Small intestine (tissue), 7 donors: ENCODE results near the gene ASPSCR1. TPM values are rescaled to one million over a fixed set of nuclear protein-coding genes. Genes with fewer than 3 reads are reported as not detected.
"Not testable (repeated sequence)": the region's sequence is repeated elsewhere in the genome, so short reads cannot be mapped to it uniquely, and the experiment has no call there.

ENCODE experiments used
- DNase-seq, 2 donors: peaks; one replicate each; pipeline versions ENCODE4 v3.0.0 to v3.0.0-alpha.2; 2013
- FAIRE-seq: peaks from 2 replicates; lab custom pipeline; 2012; peaks lifted over from hg19 to GRCh38; lab: Jason Lieb, UNC
- H3K27ac ChIP-seq, 3 donors: one replicate each; pipeline ENCODE4 v1.5.1; 2013; ENCODE audit warnings: low read length in 2 of 3, mild to moderate bottlenecking in 2 of 3, control low read depth in 1 of 3, inconsistent platforms in 1 of 3, low read depth in 1 of 3, moderate library complexity in 1 of 3
- H3K27me3 ChIP-seq, 3 donors: one replicate each; pipeline ENCODE4 v1.6.1; 2013; ENCODE audit warnings: low read length in 3 of 3, inconsistent platforms in 1 of 3; ENCODE audit not compliant: control insufficient read depth in 3 of 3, insufficient read depth in 3 of 3
- H3K36me3 ChIP-seq, 3 donors: one replicate each; pipeline ENCODE4 v1.6.1; 2013; ENCODE audit warnings: low read length in 3 of 3, inconsistent platforms in 1 of 3, low read depth in 1 of 3, mild to moderate bottlenecking in 1 of 3, moderate library complexity in 1 of 3; ENCODE audit not compliant: control insufficient read depth in 3 of 3, insufficient read depth in 2 of 3
- H3K4me1 ChIP-seq, 3 donors: one replicate each; pipeline ENCODE4 v1.6.1; 2013; ENCODE audit warnings: low read length in 2 of 3, inconsistent platforms in 1 of 3, low read depth in 1 of 3, mild to moderate bottlenecking in 1 of 3, moderate library complexity in 1 of 3; ENCODE audit not compliant: control insufficient read depth in 3 of 3, insufficient read depth in 2 of 3
- H3K4me3 ChIP-seq, 3 donors: one replicate each; pipeline ENCODE4 v1.5.1; 2013; ENCODE audit warnings: low read length in 3 of 3, control low read depth in 1 of 3, inconsistent platforms in 1 of 3, low read depth in 1 of 3, mild to moderate bottlenecking in 1 of 3, moderate library complexity in 1 of 3
- H3K9me3 ChIP-seq, 2 donors: one replicate each; pipeline ENCODE4 v1.6.1; 2013; ENCODE audit warnings: low read depth in 1 of 2, low read length in 1 of 2; ENCODE audit not compliant: control insufficient read depth in 2 of 2, insufficient read depth in 1 of 2
- WGBS, 3 donors: extraction: QIAGEN DNeasy Blood & Tissue Kit; methylation state at CpG; one replicate each; pipeline ENCODE4 v1.1.7; 2013; 5-methylcytosine and 5-hydroxymethylcytosine counted together
- polyA plus RNA-seq, 4 donors: library from polyadenylated mRNA; stranded (reverse) in 3 of 4; unstranded in 1 of 4; fragments of 200-250 nt in 3 of 4; fragments of 120-200 nt in 1 of 4; gene quantifications; one replicate each; pipeline versions ENCODE4 v1.2.1 to v1.2.3, GENCODE V29; 2013
- donor health status: healthy with polysubstance abuse.
- donor health status: control.
- donor health status: control.
- donor health status: Bipolar disorder and iron deficiency.
- donor health status: healthy.

Gene ASPSCR1
- polyA plus RNA-seq, 4 donors = 23.5 to 96.7 (median 47.5) TPM

DNA sequence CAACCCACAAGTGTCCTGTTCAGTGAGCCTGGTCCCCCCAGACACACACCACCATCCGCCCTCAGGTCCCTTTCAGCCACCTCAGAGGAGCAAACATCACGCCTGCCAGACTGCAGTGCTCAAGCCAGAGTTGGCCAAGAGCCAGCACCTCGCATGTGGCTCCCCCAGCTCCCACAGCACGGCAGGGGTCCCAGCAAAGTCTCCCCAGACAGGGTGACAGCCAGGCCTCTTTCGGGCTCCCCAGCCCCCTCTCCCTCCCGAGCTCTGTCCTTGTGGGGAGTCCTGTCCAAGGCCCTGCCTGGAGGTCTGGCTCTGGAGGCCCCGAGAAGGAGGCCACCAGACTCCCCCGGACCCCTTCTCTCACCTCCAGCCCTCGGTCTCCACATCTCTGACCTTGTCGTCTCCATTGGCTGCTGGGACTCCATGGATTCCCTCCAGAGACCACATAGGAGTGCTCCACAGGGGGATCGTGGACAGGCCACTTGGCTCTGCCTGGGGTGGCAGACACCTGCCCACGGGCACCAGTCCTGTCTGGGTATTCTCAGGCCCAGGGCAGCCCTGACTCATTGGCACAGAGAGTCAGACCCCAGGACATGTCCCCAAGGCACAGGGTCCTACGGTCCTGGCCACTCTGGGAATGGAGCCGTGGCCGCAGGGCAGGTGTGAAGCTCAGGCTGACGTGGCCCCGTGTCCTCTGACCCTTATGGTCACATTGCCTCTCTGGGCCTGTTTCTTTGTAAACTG lies 28.6 kb upstream of the ASPSCR1 start:
- H3K27ac ChIP-seq = no peak overlapping the region
- no peaks in the 10 kb centered on the region for H3K4me1 ChIP-seq
- FAIRE-seq (no peak), DNase-seq (no peak)
- no peaks in the 10 kb centered on the region for H3K36me3 ChIP-seq
- H3K4me3 ChIP-seq = no peak overlapping the region
- WGBS, 3 donors = 78 to 83% (median 81%) methylated on average over 17 of the region's 17 CpGs
- H3K27me3 ChIP-seq = peaks cover 0 to 3% (median 0%) of the 10 kb centered on the region in 3 donors
- H3K9me3 ChIP-seq = no peaks in the 10 kb centered on the region

DNA sequence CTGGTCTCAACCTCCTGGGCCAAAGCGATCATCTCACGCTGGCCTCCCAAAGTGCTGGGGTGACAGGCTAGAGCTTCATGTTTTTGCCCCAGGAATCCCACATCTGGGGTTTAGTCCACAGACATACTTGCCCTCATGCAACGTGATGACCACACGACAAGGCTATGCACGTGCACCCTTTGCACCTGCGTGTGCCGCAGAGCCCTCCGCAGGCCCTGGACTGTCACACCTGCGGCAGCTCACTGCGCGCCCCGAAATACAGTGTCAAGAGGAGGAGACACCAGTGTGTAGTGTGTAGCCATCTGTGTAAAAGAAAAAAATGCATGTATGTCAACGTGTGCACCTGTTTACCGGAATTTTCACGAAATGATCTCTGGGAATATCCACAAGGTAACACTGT lies 26.9 kb upstream of the ASPSCR1 start:
- FAIRE-seq (no peak), DNase-seq (no peak)
- Histone ChIP-seq H3K4me3 (no peak overlapping the region), H3K27me3 (no peaks in the 10 kb centered on the region), H3K27ac (no peak overlapping the region), H3K9me3 (no peaks in the 10 kb centered on the region), H3K4me1 (no peaks in the 10 kb centered on the region), H3K36me3 (peaks cover 0 to 4% (median 0%) of the 10 kb centered on the region in 3 donors)
- WGBS, 3 donors = 85 to 86% (median 85%) methylated on average over 15 of the region's 15 CpGs

DNA sequence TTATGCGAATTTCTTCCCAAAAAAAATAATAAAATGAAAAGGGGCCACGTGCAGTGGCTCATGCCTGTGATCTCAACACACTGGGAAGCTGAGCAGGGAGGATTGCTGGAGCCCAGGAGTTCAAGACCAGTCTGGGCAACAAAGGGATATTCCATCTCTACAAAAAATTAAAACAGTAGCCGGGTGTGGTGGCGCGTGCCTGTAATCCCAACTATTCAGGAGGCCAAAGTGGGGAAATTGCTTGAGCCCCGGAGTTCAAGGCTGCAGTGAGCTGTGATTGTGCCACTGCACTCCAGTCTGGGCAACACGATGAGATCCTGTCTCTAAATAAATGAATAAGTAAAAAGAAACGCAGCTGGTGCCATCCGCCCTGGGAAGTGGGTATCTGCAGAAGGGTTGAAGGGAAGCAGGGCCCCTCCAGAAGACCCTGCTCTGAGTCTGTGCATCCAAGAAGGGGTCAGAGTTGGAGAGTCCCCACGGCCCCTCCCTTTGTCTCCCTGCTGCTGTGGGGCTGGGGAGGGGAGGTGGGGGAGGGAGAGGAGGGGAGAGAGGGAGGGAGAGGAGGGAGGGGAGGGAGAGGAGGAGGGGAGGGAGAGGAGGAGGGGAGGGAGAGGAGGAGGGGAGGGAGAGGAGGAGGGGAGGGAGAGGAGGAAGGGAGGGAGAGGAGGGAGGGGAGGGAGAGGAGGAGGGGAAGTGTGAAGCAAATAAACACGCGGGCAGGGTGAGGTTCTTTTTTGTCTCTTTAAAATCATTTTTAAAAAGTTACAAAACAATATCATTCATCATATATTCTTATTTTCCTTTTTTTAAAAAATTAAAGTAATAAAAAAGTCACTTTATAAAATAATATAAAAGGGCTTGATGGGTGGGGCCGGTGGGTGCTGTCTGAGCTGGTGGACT lies 25.4 kb upstream of the ASPSCR1 start:
- H3K9me3 ChIP-seq = no peaks in the 10 kb centered on the region
- no peak for FAIRE-seq
- H3K27me3 ChIP-seq = peaks cover 0 to 2% (median 0%) of the 10 kb centered on the region in 3 donors
- H3K4me3 ChIP-seq = no peak overlapping the region
- H3K4me1 ChIP-seq = no peaks in the 10 kb centered on the region
- no peak for DNase-seq
- 53 to 58% (median 54%) methylated on average over 12 to 13 of the region's 13 CpGs for WGBS, 3 donors
- peaks cover 0 to 4% (median 0%) of the 10 kb centered on the region in 3 donors for H3K36me3 ChIP-seq
- no peak overlapping the region for H3K27ac ChIP-seq

DNA sequence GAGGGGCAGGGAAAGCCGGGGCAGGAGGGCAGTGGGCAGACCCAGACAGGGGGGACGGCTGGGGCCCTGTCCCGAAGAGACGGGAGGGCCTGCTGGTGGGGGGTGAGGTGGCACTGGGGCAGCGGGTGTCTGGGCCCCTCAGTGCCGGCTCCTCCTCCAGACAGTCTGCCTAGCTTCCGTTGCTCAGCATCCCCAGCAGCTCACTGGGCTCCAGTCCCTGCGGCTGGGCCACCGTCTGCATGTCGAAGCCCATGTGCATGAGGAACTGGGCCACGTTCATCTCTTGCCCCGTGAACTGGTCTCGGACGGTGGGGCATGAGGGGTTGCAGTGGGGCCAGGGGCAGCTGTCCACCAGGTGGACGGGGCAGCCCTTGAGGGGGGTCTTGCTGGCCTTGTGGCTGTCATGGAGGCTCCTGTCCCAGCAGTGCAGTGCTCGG lies 24.6 kb upstream of the ASPSCR1 start:
- WGBS, 3 donors = 74 to 88% (median 87%) methylated on average over 13 to 16 of the region's 16 CpGs
- peaks cover 0 to 8% (median 2%) of the 10 kb centered on the region in 3 donors for H3K27me3 ChIP-seq
- peaks cover 0 to 4% (median 0%) of the 10 kb centered on the region in 3 donors for H3K36me3 ChIP-seq
- H3K4me3 ChIP-seq = no peak overlapping the region
- DNase-seq = no peak
- no peak for FAIRE-seq
- H3K4me1 ChIP-seq = no peaks in the 10 kb centered on the region
- no peak overlapping the region for H3K27ac ChIP-seq
- no peaks in the 10 kb centered on the region for H3K9me3 ChIP-seq

DNA sequence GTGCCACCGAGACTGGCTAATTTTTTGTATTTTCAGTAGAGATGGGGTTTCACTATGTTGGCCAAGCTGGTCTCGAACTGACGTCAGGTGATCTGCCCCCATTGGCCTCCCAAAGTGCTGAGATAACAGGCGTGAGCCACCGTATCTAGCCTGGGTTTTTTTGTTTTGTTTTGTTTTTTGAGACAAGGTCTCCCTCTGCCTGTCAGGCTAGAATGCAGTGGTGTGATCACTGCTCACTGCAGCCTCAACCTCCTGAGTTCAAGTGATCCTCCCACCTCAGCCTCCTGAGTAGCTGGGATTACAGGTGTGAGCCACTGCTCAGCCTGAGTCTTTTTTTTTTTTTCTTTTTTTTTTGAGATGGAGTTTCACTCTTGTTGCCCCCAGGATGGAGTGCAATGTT lies 24.0 kb upstream of the ASPSCR1 start:
- DNase-seq, H3K4me3 ChIP-seq, H3K4me1 ChIP-seq, H3K9me3 ChIP-seq, H3K36me3 ChIP-seq, FAIRE-seq, H3K27ac ChIP-seq: not testable (repeated sequence)
- WGBS, 3 donors = 61 to 77% (median 67%) methylated on average over 5 of the region's 5 CpGs
- peaks cover under 1 to 14% (median 2%) of the 10 kb centered on the region in 3 donors for H3K27me3 ChIP-seq

DNA sequence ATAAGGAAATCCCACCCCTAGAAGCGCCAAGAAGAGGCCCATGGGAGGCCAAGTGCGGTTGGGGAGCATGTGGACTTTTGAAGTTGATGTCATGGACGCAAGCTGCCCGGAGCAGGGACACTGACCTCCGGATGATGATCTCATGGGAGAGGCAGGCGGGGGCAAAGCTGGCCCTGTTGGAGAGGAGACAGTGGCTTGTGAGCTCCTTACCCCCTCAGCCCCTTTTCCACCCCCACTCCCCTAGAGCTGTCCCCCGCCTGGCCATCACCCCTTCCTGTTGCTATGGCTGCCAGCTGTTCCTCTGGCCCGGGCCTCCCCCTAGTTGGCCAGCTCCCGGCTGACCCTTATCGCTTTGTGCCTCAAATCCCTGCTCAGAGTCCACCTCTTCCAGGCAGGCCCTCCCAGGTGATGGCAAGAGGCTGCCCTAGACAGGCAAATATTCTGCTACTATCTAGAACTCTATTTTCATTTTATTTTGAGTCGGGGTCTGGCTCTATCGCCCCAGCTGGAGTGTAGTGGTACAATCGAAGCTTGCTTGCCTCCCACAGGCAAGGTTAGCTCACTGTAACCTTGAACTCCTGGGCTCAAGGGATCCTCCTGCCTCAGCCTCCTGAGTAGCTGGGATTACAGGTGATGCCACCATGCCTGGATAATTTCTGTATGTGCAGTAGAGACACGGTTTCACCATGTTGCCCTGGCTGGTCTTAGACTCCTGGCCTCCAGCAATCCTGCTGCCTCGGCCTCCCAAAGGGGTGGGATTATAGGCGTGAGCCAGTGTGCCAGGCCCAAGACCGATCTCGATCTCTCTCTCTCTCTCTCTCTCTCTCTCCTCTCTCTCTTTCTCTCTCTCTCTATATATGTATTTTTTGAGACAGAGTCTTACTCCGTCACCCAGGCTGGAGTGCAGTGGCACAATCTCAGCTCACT lies 23.0 kb upstream of the ASPSCR1 start:
- FAIRE-seq = no peak
- H3K9me3 ChIP-seq = no peaks in the 10 kb centered on the region
- WGBS, 3 donors = 84 to 87% (median 87%) methylated on average over 19 of the region's 19 CpGs
- H3K27me3 ChIP-seq = peaks cover 2 to 24% (median 6%) of the 10 kb centered on the region in 3 donors
- H3K4me1 ChIP-seq = no peaks in the 10 kb centered on the region
- no peak overlapping the region for H3K27ac ChIP-seq
- no peak for DNase-seq
- H3K4me3 ChIP-seq = no peak overlapping the region
- peaks cover 0 to 4% (median 0%) of the 10 kb centered on the region in 3 donors for H3K36me3 ChIP-seq

DNA sequence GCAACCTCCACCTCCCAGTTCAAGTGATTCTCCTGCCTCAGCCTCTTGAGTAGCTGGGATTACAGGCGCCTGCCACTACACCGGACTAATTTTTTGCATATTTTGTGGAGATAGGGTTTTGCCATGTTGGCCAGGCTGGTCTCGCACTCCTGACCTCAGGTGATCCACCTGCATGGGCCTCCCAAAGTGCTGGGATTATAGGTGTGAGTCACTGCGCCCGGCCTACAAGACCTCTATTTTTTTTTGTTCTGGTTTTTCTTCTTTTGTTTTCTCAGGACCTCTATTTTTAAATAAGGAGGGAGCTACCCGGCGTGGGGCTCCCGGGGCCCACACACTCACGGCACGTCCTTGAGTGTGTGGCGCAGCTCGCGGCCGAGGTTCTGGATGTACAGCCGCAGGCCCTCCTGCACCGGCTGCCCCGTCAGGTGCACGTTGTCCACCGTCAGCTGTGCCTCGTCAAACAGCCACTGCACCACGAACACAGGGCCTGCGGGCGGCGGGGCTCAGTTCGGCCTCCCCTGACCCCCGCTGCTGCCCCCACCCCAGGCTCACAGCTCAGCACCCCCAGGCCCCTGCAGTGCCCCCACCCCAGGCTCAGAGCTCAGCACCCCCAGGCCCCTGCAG lies 22.3 kb upstream of the ASPSCR1 start:
- peaks cover 0 to 4% (median 0%) of the 10 kb centered on the region in 3 donors for H3K36me3 ChIP-seq
- H3K27me3 ChIP-seq = peaks cover 2 to 27% (median 6%) of the 10 kb centered on the region in 3 donors
- H3K27ac ChIP-seq = no peak overlapping the region
- no peak overlapping the region for H3K4me3 ChIP-seq
- no peak for FAIRE-seq
- 90 to 95% (median 95%) methylated on average over 25 to 26 of the region's 26 CpGs for WGBS, 3 donors
- no peaks in the 10 kb centered on the region for H3K9me3 ChIP-seq
- no peaks in the 10 kb centered on the region for H3K4me1 ChIP-seq
- DNase-seq = no peak
